ENCODE results near the gene PFKFB4. TPM values are rescaled to one million over a fixed set of nuclear protein-coding genes. Genes with fewer than 3 reads are reported as not detected.

PFKFB4 gene
- total RNA-seq, 3 donors from 2014 or later (not counting 1 experiment from before 2014, with no cell fraction given) = 2.4 to 4.3 (median 3.6) TPM

DNA sequence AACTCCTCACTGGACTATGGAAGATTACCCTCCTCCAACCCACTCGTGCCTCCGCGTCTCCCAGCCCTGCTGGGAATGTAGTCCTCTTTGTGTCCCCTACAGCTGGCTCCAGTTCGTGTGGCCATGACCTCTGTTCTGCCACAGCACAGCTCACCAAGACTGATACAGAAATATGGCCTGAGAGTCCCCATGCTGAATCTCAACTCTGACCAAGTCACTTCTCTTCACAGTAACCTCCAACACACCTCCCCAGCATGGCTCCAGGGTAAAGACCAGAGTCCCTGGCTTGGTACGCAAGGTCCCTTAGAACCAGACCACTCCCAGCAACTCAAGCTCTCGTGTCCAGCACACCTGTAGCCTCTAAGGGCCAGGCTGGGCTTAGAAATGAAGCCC is 40.8 kb upstream of the PFKFB4 start:
- no peaks in the 10 kb centered on the region for H3K36me3 Mint-ChIP-seq
- H3K27ac Mint-ChIP-seq = peak overlapping the region; percentile 13 to 55
- no peak for ATAC-seq
- peaks cover 2% of the 10 kb centered on the region for H3K27me3 ChIP-seq (ENCODE audit: control insufficient read depth, insufficient read depth, low read length)
- no peak overlapping the region for H3K27ac ChIP-seq (ENCODE audit: low read length)
- no peak for DNase-seq
- intact Hi-C loops (cut with micrococcal nuclease) = no loop called here
- no peak for TF ChIP-seq CTCF (IDR thresholded peaks at IDR 0.05)
- H3K9me3 ChIP-seq (ENCODE audit: control insufficient read depth, insufficient read depth, low read length) = no peaks in the 10 kb centered on the region
- no peaks in the 10 kb centered on the region for H3K9me3 Mint-ChIP-seq
- H3K4me3 Mint-ChIP-seq = no peak overlapping the region
- peaks cover 36% of the 10 kb centered on the region for H3K36me3 ChIP-seq (ENCODE audit: control insufficient read depth, insufficient read depth, low read length)
- peaks cover 0 to 18% of the 10 kb centered on the region in 2 donors for H3K4me1 Mint-ChIP-seq
- 90% methylated on average over 6 of the region's 6 CpGs for WGBS (ENCODE audit: insufficient coverage)
- H3K4me1 ChIP-seq (ENCODE audit: control insufficient read depth, insufficient read depth, low read length) = no peaks in the 10 kb centered on the region
- no peak overlapping the region for H3K4me3 ChIP-seq (ENCODE audit: low read length)
- peaks cover 7 to 15% of the 10 kb centered on the region in 2 donors for H3K27me3 Mint-ChIP-seq (ENCODE audit: low read depth in 2 of 2)

DNA sequence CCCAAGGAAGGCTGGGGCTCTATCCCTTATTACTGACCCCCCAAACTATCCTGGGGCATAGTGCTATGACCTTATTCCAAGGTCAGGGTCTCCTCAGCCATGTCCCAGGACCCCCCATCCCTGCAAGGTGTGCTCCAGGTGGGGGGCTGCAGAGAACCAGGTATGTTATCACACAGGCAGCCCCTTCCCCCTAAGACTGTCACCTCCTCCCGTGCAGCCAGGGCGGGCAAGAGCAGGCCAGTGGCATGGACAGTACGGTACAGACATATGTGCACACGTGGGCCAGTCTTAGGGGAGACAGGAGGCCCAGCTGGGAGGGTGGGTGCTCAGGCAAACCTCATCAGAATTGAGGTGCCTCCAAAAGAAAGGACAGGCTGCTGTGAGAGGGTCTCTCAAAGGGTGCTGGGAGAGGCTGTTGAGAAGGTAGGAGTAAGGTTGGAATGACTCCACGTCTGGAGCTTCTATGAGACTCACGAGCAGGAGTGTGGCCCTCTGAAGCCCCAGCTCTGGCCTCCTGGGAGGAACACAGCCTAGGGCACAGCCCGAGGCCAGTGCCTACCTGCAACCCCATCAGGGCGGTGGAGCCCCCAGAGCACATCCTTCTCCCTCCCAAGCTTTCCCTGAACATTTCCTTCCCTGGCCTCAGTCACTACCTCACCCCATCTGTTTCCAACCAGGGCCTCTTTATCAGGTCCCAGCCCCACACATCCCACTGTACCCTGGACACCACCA is 40.2 kb upstream of the PFKFB4 start:
- H3K27me3 ChIP-seq (ENCODE audit: control insufficient read depth, insufficient read depth, low read length) = peaks cover 2% of the 10 kb centered on the region
- no peak for TF ChIP-seq CTCF (IDR thresholded peaks at IDR 0.05)
- Mint-ChIP-seq H3K4me3 (no peak overlapping the region), H3K9me3 (no peaks in the 10 kb centered on the region), H3K27ac (peak overlapping the region; percentile 13 to 55), H3K27me3 (ENCODE audit: low read depth in 2 of 2) (peaks cover 7 to 15% of the 10 kb centered on the region in 2 donors), H3K36me3 (no peaks in the 10 kb centered on the region), H3K4me1 (peaks cover 0 to 18% of the 10 kb centered on the region in 2 donors)
- intact Hi-C loops (cut with micrococcal nuclease) = no loop called here
- no peaks in the 10 kb centered on the region for H3K9me3 ChIP-seq (ENCODE audit: control insufficient read depth, insufficient read depth, low read length)
- H3K4me3 ChIP-seq (ENCODE audit: low read length) = no peak overlapping the region
- peaks cover 34% of the 10 kb centered on the region for H3K36me3 ChIP-seq (ENCODE audit: control insufficient read depth, insufficient read depth, low read length)
- H3K27ac ChIP-seq (ENCODE audit: low read length) = no peak overlapping the region
- WGBS (ENCODE audit: insufficient coverage) = 84% methylated on average over 8 of the region's 8 CpGs
- ATAC-seq (no peak), DNase-seq (no peak)
- no peaks in the 10 kb centered on the region for H3K4me1 ChIP-seq (ENCODE audit: control insufficient read depth, insufficient read depth, low read length)

GRCh38 chr3:48596157-48596556 is 39.6 kb upstream of the PFKFB4 start:
- Mint-ChIP-seq H3K4me3 (no peak overlapping the region), H3K9me3 (no peaks in the 10 kb centered on the region), H3K27ac (peak overlapping the region in 1 of 2 donors; percentile 35), H3K27me3 (ENCODE audit: low read depth in 2 of 2) (peaks cover 7 to 15% of the 10 kb centered on the region in 2 donors), H3K4me1 (peaks cover 0 to 18% of the 10 kb centered on the region in 2 donors), H3K36me3 (no peaks in the 10 kb centered on the region)
- 78% methylated on average over 5 of the region's 5 CpGs for WGBS (ENCODE audit: insufficient coverage)
- no peak overlapping the region for H3K4me3 ChIP-seq (ENCODE audit: low read length)
- DNase-seq (no peak), ATAC-seq (no peak)
- intact Hi-C loops (cut with micrococcal nuclease) = no loop called here
- H3K9me3 ChIP-seq (ENCODE audit: control insufficient read depth, insufficient read depth, low read length) = no peaks in the 10 kb centered on the region
- H3K36me3 ChIP-seq (ENCODE audit: control insufficient read depth, insufficient read depth, low read length) = peaks cover 28% of the 10 kb centered on the region
- H3K27ac ChIP-seq (ENCODE audit: low read length) = no peak overlapping the region
- no peak for TF ChIP-seq CTCF (IDR thresholded peaks at IDR 0.05)
- H3K4me1 ChIP-seq (ENCODE audit: control insufficient read depth, insufficient read depth, low read length) = no peaks in the 10 kb centered on the region
- peaks cover 2% of the 10 kb centered on the region for H3K27me3 ChIP-seq (ENCODE audit: control insufficient read depth, insufficient read depth, low read length)
